Measurements from ENCODE around the gene ZHX3. TPM values are rescaled to one million over a fixed set of nuclear protein-coding genes. Genes with fewer than 3 reads are reported as not detected.

Gene ZHX3
- total and polyA plus RNA-seq, 2 of the 4 experiments (the other 2 are of a cell fraction), result 25.0 to 28.0 TPM

- Histone ChIP-seq H2AFZ (replicated peaks; ENCODE audit: low read length, poor library complexity) (peak overlapping the region; percentile 92), H4K5ac (ENCODE audit: low read depth, low read length) (peak overlapping the region; percentile 86), H3K36me3 (ENCODE audit: control insufficient read depth, insufficient read depth, low read length) (no peaks in the 10 kb centered on the region), H3K4ac (ENCODE audit: low read depth, low read length) (peak overlapping the region; percentile 85), H4K20me1 (ENCODE audit: insufficient read depth, low read length) (no peaks in the 10 kb centered on the region), H2BK20ac (ENCODE audit: low read depth, low read length) (peak overlapping the region; percentile 92), H3K56ac (ENCODE audit: extremely low read depth, insufficient read depth, low read length) (no peak overlapping the region), H4K8ac (ENCODE audit: low read depth in 2 of 2, low read length in 2 of 2) (peak overlapping the region; percentile 53 to 78), H3K79me1 (ENCODE audit: low read depth in 1 of 2, low read length in 2 of 2) (peaks cover 0 to 3% of the 10 kb centered on the region in 2 experiments; a peak in 1 of 4 replicates), H2AK5ac (ENCODE audit: low read depth, low read length) (peak overlapping the region; percentile 95), H3K9ac (ENCODE audit: low read depth, low read length) (no peak overlapping the region), H3K14ac (replicated peaks; ENCODE audit: low read depth, low read length) (peak overlapping the region; percentile 79), H3K9me3 (ENCODE audit: control insufficient read depth, insufficient read depth, low read length) (no peaks in the 10 kb centered on the region), H3K23ac (ENCODE audit: low read depth, low read length) (peak overlapping the region; percentile 84; the same call in 1 of the 2 replicates), H3K27ac (ENCODE audit: insufficient read depth, low read length) (peak overlapping the region; percentile 73; the same call in 1 of the 2 replicates), H2BK120ac (ENCODE audit: low read depth, low read length) (peak overlapping the region; percentile 59), H3K4me2 (ENCODE audit: low read depth, low read length) (0 out of 2 replicates have a peak overlapping the region, but pooled peaks have one; percentile 4), H3K4me3 (ENCODE audit: insufficient read depth, low read depth, low read length) (no peak overlapping the region), H3K18ac (ENCODE audit: low read depth, low read length) (peak overlapping the region; percentile 81), H3K9me1 (ENCODE audit: insufficient read depth, low read length) (peaks cover 14% of the 10 kb centered on the region), H4K91ac (ENCODE audit: insufficient read depth, low read depth, low read length) (peak overlapping the region; percentile 73), H2BK15ac (ENCODE audit: low read depth, low read length) (peak overlapping the region; percentile 82; the same call in 2 of the 3 replicates), H2AK9ac (replicated peaks; ENCODE audit: low read depth, low read length, poor library complexity) (peak overlapping the region; percentile 93), H2BK5ac (ENCODE audit: low read depth, low read length, poor library complexity, severe bottlenecking) (peak overlapping the region; percentile 77), H3K4me1 (ENCODE audit: control insufficient read depth, insufficient read depth, low read length) (peaks cover 26% of the 10 kb centered on the region), H3K27me3 (ENCODE audit: control insufficient read depth, insufficient read depth, low read length) (no peaks in the 10 kb centered on the region)
- in situ Hi-C loops (cut with MboI; ENCODE audit: low sequenced_read_pairs) (loop anchor here (5.0 kb wide), 1 partner anchor 102 kb away; no protein-coding TSS in a partner anchor), intact Hi-C loops (cut with micrococcal nuclease) (no loop called here), dilution Hi-C loops (cut with HindIII; ENCODE audit: low sequenced_read_pairs, unreplicated experiment) (no loop called here)
- no TSS peak for BruUV-seq (replicated peaks)
- CTCF ChIA-PET, result interaction anchor here (2.4 kb wide), 1 partner anchor 161 kb away, joined by 8 read pairs; no protein-coding TSS in a partner anchor
- TF ChIP-seq CHD1 (IDR thresholded peaks at IDR 0.05; ENCODE audit: low read depth, low read length) (no peak), RFX5 (IDR thresholded peaks at IDR 0.05; ENCODE audit: low read depth, low read length) (no peak), SMC3 (IDR thresholded peaks at IDR 0.05; ENCODE audit: low read depth, low read length) (no peak), MXI1 (IDR thresholded peaks at IDR 0.05; ENCODE audit: borderline replicate concordance, low read depth, low read length) (no peak), FOS (IDR thresholded peaks at IDR 0.05; ENCODE audit: low read depth, low read length) (no peak), CEBPB (IDR thresholded peaks at IDR 0.05; ENCODE audit: low read depth, low read length) (no peak), USF2 (IDR thresholded peaks at IDR 0.05; ENCODE audit: low read depth, low read length) (no peak), RCOR1 (IDR thresholded peaks at IDR 0.05; ENCODE audit: insufficient replicate concordance, low read length) (no peak), ELK1 (IDR thresholded peaks at IDR 0.05; ENCODE audit: borderline replicate concordance, low read depth, low read length) (no peak), NFE2L2 (IDR thresholded peaks at IDR 0.05; ENCODE audit: low read depth, low read length) (no peak), BHLHE40 (IDR thresholded peaks at IDR 0.05; ENCODE audit: low read depth, low read length) (no peak), MAFK (IDR thresholded peaks at IDR 0.05; ENCODE audit: low read depth, low read length) (no peak), RAD21 (IDR thresholded peaks at IDR 0.05; ENCODE audit: low read length) (no peak), MAZ (IDR thresholded peaks at IDR 0.05; ENCODE audit: borderline replicate concordance, low read depth, low read length) (no peak), CTCF (conservative IDR thresholded peaks at IDR 0.05; ENCODE audit: low read depth, low read length) (no peak), POLR2A (IDR thresholded peaks at IDR 0.05; ENCODE audit: low read depth, low read length) (no peak)
- POLR2A ChIA-PET (ENCODE audit: unreplicated experiment), result no interaction called here
- DNase-seq, result no peak
- ATAC-seq (ENCODE audit: low read depth), result no peak
- WGBS, 2 experiments (ENCODE audit: extremely low coverage in 2 of 2, insufficient read length in 1 of 2), result 80% methylated on average over 1 of the region's 2 CpGs; no CpG with 5 or more reads in 1 of the 2 experiments
Measured at GRCh38 chr20:41334036-41334435, 16.5 kb upstream of the ZHX3 start.
